Measurements from ENCODE around the gene TTC28.

DNA sequence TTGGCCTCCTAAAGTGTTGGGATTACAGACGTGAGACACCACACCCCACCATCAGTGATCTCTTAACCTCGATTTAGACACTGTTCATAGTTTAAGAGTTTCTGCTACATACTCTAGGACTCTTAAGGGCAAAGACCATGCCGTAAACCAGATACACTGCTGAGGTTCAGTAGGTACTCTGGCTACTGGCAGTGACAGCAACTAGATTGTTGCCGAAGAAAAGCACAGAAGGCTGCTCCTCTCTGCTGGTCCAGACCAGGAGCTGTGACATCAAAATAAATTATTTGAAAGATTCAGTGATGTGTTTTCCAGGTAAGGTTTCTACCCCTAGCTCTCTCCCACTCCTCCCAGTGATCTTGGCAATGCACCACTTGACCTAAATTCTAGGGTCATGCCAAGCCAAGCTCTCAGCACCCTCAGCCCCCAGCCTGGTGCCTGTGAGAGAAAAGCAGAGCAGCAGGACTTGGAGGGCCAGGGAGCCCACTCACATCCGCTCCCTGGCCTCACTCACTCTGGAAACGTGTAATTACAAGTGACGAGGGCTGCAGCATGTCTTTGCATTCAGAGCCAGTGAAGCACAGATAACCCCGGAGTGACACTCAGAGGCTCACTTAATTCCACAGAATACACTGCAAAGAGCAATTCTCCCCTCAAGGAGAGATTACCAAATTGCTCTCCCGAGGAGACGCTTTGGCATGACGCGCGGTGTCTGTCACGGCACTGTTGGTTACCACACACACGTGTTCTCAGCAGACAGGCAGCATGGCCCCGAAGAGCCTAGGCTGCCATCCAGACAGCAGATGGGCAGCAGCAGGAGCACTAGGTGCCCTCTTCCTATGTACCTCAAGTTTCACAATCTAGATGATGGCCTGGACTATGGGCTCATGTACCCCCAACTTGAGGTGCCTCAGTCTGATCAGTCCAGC is 663.7 kb downstream of the TTC28 start:
- TF ChIP-seq, protein P1, sequence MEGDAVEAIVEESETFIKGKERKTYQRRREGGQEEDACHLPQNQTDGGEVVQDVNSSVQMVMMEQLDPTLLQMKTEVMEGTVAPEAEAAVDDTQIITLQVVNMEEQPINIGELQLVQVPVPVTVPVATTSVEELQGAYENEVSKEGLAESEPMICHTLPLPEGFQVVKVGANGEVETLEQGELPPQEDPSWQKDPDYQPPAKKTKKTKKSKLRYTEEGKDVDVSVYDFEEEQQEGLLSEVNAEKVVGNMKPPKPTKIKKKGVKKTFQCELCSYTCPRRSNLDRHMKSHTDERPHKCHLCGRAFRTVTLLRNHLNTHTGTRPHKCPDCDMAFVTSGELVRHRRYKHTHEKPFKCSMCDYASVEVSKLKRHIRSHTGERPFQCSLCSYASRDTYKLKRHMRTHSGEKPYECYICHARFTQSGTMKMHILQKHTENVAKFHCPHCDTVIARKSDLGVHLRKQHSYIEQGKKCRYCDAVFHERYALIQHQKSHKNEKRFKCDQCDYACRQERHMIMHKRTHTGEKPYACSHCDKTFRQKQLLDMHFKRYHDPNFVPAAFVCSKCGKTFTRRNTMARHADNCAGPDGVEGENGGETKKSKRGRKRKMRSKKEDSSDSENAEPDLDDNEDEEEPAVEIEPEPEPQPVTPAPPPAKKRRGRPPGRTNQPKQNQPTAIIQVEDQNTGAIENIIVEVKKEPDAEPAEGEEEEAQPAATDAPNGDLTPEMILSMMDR (IDR thresholded peaks at IDR 0.05), result no peak
- TF ChIP-seq EP300 (IDR thresholded peaks at IDR 0.05) (no peak), POLR2A (IDR thresholded peaks at IDR 0.05) (no peak)

All from gastroesophageal sphincter (tissue), 3 donors.